Trophoblast cell (in vitro differentiated cells and primary cell): ENCODE measurements around the gene DPEP2NB.

Experiments used
- DNase-seq, 2 donors: peaks; one replicate each; pipeline ENCODE4 v3.0.0-alpha.2; 2016
- H2AFZ ChIP-seq: 2 replicates; pipeline ENCODE4 v1.6.1; 2013; ENCODE audit warnings: low read length, moderate library complexity, mild to moderate bottlenecking; ENCODE audit not compliant: insufficient read depth, poor library complexity
- H2AK5ac ChIP-seq: 2 replicates; pipeline ENCODE4 v1.6.1; 2013; ENCODE audit warnings: mild to moderate bottlenecking, low read length
- H2BK120ac ChIP-seq: 2 replicates; pipeline ENCODE4 v1.6.1; 2013; ENCODE audit warnings: low read length, mild to moderate bottlenecking, moderate library complexity; ENCODE audit not compliant: insufficient read depth, poor library complexity
- H2BK12ac ChIP-seq: 2 replicates; pipeline ENCODE4 v1.6.1; 2013; ENCODE audit warnings: mild to moderate bottlenecking, low read length, moderate library complexity
- H2BK5ac ChIP-seq: 2 replicates; pipeline ENCODE4 v1.6.1; 2013; ENCODE audit warnings: low read length, low read depth, moderate library complexity, mild to moderate bottlenecking; ENCODE audit not compliant: poor library complexity
- H3K14ac ChIP-seq: 2 replicates; pipeline ENCODE4 v1.6.1; 2013; ENCODE audit warnings: mild to moderate bottlenecking, low read length
- H3K18ac ChIP-seq: 2 replicates; pipeline ENCODE4 v1.6.1; 2013; ENCODE audit warnings: mild to moderate bottlenecking, low read length
- H3K23ac ChIP-seq: 2 replicates; pipeline ENCODE4 v1.6.1; 2013; ENCODE audit warnings: low read length
- H3K27ac ChIP-seq: 2 replicates; pipeline ENCODE4 v1.5.1; 2013; ENCODE audit warnings: low read depth, mild to moderate bottlenecking, inconsistent platforms, low read length, moderate library complexity
- H3K27me3 ChIP-seq: 2 replicates; pipeline ENCODE4 v1.6.1; 2013; ENCODE audit warnings: inconsistent platforms, mild to moderate bottlenecking, low read length, moderate library complexity; ENCODE audit not compliant: insufficient read depth
- H3K36me3 ChIP-seq, 2 experiments: 1 replicate in 1 of 2; 2 replicates in 1 of 2; pipeline ENCODE4 v1.6.1; 2013; ENCODE audit warnings: low read length in 2 of 2, mild to moderate bottlenecking in 2 of 2, moderate library complexity in 1 of 2; ENCODE audit not compliant: insufficient read depth in 2 of 2, control insufficient read depth in 1 of 2
- H3K4ac ChIP-seq: 2 replicates; pipeline ENCODE4 v1.6.1; 2013; ENCODE audit warnings: low read depth, mild to moderate bottlenecking, low read length, moderate library complexity
- H3K4me1 ChIP-seq, 2 experiments: 1 replicate in 1 of 2; 2 replicates in 1 of 2; pipeline ENCODE4 v1.6.1; 2013; ENCODE audit warnings: low read length in 2 of 2, mild to moderate bottlenecking in 2 of 2, moderate library complexity in 1 of 2; ENCODE audit not compliant: insufficient read depth in 2 of 2, control insufficient read depth in 1 of 2
- H3K4me2 ChIP-seq: 2 replicates; pipeline ENCODE4 v1.6.1; 2013; ENCODE audit warnings: inconsistent platforms, mild to moderate bottlenecking, low read length, moderate library complexity
- H3K4me3 ChIP-seq: 2 replicates; pipeline ENCODE4 v1.5.1; 2013; ENCODE audit warnings: mild to moderate bottlenecking, low read depth, low read length, inconsistent platforms
- H3K79me1 ChIP-seq: one replicate; pipeline ENCODE4 v1.6.1; 2013; ENCODE audit warnings: low read length
- H3K79me2 ChIP-seq: 2 replicates; pipeline ENCODE4 v1.6.1; 2013; ENCODE audit warnings: low read length, mild to moderate bottlenecking; ENCODE audit not compliant: control insufficient read depth, insufficient read depth, poor library complexity
- H3K9ac ChIP-seq: 2 replicates; pipeline ENCODE4 v1.6.1; 2013; ENCODE audit warnings: mild to moderate bottlenecking, low read length
- H3K9me3 ChIP-seq: 2 replicates; pipeline ENCODE4 v1.6.1; 2013; ENCODE audit warnings: low read depth, mild to moderate bottlenecking, control low read depth, inconsistent platforms, low read length; ENCODE audit not compliant: insufficient read depth
- H4K12ac ChIP-seq: 2 replicates; pipeline ENCODE4 v1.6.1; 2013; ENCODE audit warnings: low read depth, mild to moderate bottlenecking, low read length, moderate library complexity
- H4K8ac ChIP-seq: 2 replicates; pipeline ENCODE4 v1.6.1; 2013; ENCODE audit warnings: low read depth, mild to moderate bottlenecking, low read length, moderate library complexity
- H4K91ac ChIP-seq: one replicate; pipeline ENCODE4 v1.6.1; 2013; ENCODE audit warnings: low read depth, mild to moderate bottlenecking, low read length, moderate library complexity
- WGBS: extraction: QIAGEN DNeasy Blood & Tissue Kit; methylation state at CpG from one replicate; pipeline ENCODE4 v1.1.7; 2013; ENCODE audit warnings: missing lambda C conversion rate; ENCODE audit not compliant: insufficient read length, insufficient coverage; ENCODE audit errors: extremely low coverage; 5-methylcytosine and 5-hydroxymethylcytosine counted together

The DPEP2NB gene

DNA sequence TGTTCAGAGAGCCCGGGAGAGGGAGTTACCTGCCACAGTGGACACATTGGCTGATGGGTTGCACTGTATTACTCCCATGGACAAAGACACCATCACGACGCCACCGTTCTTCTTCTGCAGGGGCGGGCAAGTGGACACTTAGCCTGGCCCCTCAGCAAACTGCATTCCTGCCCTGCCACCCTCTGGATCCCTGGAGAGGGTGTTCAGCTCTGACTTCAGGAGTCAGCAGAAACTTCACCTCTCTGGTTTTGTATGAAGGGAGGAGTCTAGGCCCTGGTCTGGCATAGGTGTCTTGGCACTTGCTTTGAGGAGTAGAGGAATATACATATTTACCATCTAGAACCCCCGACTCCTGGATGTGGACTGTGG, 25.7 kb downstream of the DPEP2NB start:
- Histone ChIP-seq H2BK12ac (no peak overlapping the region), H2BK120ac (no peak overlapping the region)
- no CpG with 5 or more reads among the region's 6 CpGs for WGBS

DNA sequence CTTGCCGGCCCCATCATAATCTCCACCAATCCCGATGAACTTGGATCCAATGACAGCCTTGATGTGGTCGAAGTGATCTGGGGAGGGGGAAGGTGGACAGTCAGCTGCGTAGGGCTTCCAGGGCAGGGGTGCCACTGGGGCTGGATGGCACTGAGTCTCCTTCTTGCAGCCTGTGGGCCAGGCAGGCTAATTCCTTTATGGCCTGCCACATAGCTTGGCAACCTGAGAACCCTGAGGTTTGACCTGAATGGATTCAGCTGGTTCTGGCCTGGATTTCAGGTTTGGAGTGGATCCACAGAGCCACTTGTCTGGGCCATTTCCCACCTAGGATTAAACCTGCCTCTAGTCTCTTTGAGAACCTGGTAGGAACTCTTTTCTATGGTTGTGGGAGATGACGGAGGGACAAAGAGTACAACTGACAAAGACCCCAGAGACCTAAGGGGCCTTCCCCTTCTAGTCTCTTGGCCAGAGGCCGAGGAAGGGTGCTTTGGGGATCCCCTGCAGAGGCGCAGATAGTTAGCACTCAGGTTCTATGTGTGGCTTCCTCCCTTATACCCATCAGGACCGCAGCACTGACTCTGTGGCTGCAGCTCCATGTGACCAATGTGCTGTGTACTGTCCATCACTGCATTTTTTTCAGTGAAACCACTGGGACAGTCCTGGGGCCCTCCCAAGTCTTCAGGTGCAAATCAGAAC, 26.2 kb downstream of the DPEP2NB start:
- Histone ChIP-seq H3K14ac (no peak overlapping the region), H4K8ac (no peak overlapping the region), H3K79me1 (peaks cover 2% of the 10 kb centered on the region), H3K4me1 (peaks cover 3 to 8% of the 10 kb centered on the region in 2 experiments), H2BK120ac (no peak overlapping the region), H2BK12ac (no peak overlapping the region), H3K4me2 (no peak overlapping the region), H3K27me3 (no peaks in the 10 kb centered on the region), H4K91ac (no peak overlapping the region), H3K9me3 (no peaks in the 10 kb centered on the region), H3K23ac (no peak overlapping the region), H3K9ac (no peak overlapping the region), H2BK5ac (no peak overlapping the region), H3K4me3 (no peak overlapping the region), H3K79me2 (peaks cover 1% of the 10 kb centered on the region), H3K4ac (no peak overlapping the region), H3K36me3 (no peaks in the 10 kb centered on the region), H2AK5ac (no peak overlapping the region), H3K27ac (no peak overlapping the region), H2AFZ (no peak overlapping the region), H4K12ac (no peak overlapping the region), H3K18ac (no peak overlapping the region)
- no CpG with 5 or more reads among the region's 8 CpGs for WGBS
- DNase-seq, result no peak

More for the DNA sequence above, 25.7 kb downstream of the DPEP2NB start:
- Histone ChIP-seq H3K9me3 (no peaks in the 10 kb centered on the region), H3K4me1 (peaks cover 3 to 8% of the 10 kb centered on the region in 2 experiments), H2AFZ (no peak overlapping the region), H3K4me2 (no peak overlapping the region), H3K79me2 (peaks cover 1% of the 10 kb centered on the region), H3K4me3 (no peak overlapping the region), H3K9ac (no peak overlapping the region), H3K18ac (no peak overlapping the region), H3K23ac (no peak overlapping the region), H3K27me3 (no peaks in the 10 kb centered on the region), H3K79me1 (peaks cover 2% of the 10 kb centered on the region), H4K12ac (no peak overlapping the region), H3K14ac (no peak overlapping the region), H2AK5ac (no peak overlapping the region), H3K27ac (no peak overlapping the region), H3K36me3 (no peaks in the 10 kb centered on the region), H2BK5ac (no peak overlapping the region), H3K4ac (no peak overlapping the region), H4K91ac (no peak overlapping the region), H4K8ac (no peak overlapping the region)
- DNase-seq, result no peak

DNA sequence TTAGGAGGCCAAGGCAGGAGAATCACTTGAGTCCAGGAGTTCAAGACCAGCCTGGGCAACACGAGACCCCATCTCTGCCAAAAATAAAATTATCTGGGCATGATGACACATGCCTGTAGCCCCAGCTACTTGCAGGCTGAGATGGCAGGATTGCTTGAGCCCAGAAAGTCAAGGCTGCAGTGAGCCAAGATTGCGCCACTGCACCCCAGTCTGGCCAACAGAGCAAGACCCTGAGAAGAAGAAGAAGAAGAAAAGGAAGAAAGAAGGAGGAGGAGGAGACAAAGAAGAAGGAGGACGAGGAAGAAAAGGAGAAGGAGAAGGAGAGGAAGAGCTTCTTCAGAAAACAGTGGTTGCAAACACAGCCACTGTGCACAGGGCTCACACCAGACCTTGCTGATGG, 27.0 kb downstream of the DPEP2NB start:
- Histone ChIP-seq H2BK120ac (no peak overlapping the region), H4K91ac (no peak overlapping the region), H3K14ac (no peak overlapping the region), H3K9ac (no peak overlapping the region), H2AFZ (no peak overlapping the region), H4K12ac (no peak overlapping the region), H2BK5ac (no peak overlapping the region), H3K18ac (no peak overlapping the region), H3K36me3 (no peaks in the 10 kb centered on the region), H3K79me1 (peaks cover 2% of the 10 kb centered on the region), H3K4me3 (no peak overlapping the region), H2AK5ac (no peak overlapping the region), H3K4me2 (no peak overlapping the region), H2BK12ac (no peak overlapping the region), H4K8ac (no peak overlapping the region), H3K4me1 (peaks cover 3 to 6% of the 10 kb centered on the region in 2 experiments), H3K9me3 (no peaks in the 10 kb centered on the region), H3K27me3 (no peaks in the 10 kb centered on the region), H3K4ac (no peak overlapping the region), H3K27ac (no peak overlapping the region), H3K79me2 (peaks cover 1% of the 10 kb centered on the region), H3K23ac (no peak overlapping the region)
- no peak for DNase-seq
- WGBS, result no CpG with 5 or more reads among the region's 3 CpGs

DNA sequence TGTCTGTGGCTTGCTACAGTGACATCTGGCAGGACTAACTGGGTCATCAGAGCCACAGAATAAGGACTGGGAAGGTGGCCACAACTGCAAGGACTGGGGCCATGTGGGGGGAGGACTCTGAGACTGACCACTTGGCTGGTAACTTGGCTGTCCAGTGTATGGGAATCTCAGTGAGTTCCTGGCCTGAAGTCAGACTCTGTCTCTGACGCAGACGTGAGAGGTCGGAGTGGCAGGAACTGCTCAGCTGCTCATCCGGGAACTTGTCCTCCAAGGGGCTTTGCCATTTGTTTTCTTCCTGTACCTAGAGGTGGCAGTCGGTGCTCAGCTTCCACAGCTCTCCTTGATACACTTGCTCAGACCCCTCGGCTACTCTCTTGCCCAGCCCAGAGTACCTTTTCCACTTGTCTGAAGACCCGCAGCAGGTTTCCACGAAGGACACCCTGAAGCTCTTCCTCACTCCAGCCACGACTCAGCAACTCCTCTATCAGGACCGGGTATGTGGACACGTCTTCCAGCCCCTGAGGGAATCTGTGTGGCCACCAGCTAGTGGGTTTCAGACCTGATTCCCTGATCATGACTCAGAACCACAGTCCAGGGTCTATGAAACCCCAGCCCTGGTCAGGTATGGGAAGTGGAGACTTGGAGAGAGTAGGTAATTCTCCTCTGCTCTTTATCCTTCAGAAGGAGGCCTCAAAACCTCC, 28.1 kb downstream of the DPEP2NB start:
- Histone ChIP-seq H2AK5ac (no peak overlapping the region), H3K14ac (no peak overlapping the region), H2BK120ac (no peak overlapping the region), H3K23ac (no peak overlapping the region), H3K27ac (no peak overlapping the region), H4K91ac (no peak overlapping the region), H3K27me3 (no peaks in the 10 kb centered on the region), H3K9me3 (no peaks in the 10 kb centered on the region), H3K4me3 (no peak overlapping the region), H3K4ac (no peak overlapping the region), H2AFZ (no peak overlapping the region), H3K9ac (no peak overlapping the region), H3K36me3 (no peaks in the 10 kb centered on the region), H4K12ac (no peak overlapping the region), H2BK12ac (no peak overlapping the region), H3K79me2 (no peaks in the 10 kb centered on the region), H3K4me2 (no peak overlapping the region), H3K18ac (no peak overlapping the region), H2BK5ac (no peak overlapping the region), H3K79me1 (no peaks in the 10 kb centered on the region), H3K4me1 (peaks cover 0 to 3% of the 10 kb centered on the region in 2 experiments), H4K8ac (no peak overlapping the region)
- no CpG with 5 or more reads among the region's 11 CpGs for WGBS
- DNase-seq, result no peak
